Measurements from ENCODE around the gene UNC93A.

GRCh38 chr6:167329014-167329413 is 37.9 kb downstream of the UNC93A start:
- TF ChIP-seq CTCF (conservative IDR thresholded peaks at IDR 0.05; ENCODE audit: low read depth, low read length) (no peak), EZH2 (IDR thresholded peaks at IDR 0.05; ENCODE audit: borderline replicate concordance, low read depth, low read length, poor library complexity, severe bottlenecking) (no peak)

All from A673 (cell line).